Nephron (organoid): ENCODE results near the gene STMND1.

ENCODE experiments used
- H3K27ac Mint-ChIP-seq, 3 experiments: 2 replicates each; pipeline ENCODE4 v1.8.0; 2020; ENCODE audit warnings: mixed read lengths in 3 of 3, mild to moderate bottlenecking in 2 of 3, moderate library complexity in 1 of 3
- H3K27me3 Mint-ChIP-seq: 2 replicates; pipeline ENCODE4 v1.8.0; 2021; ENCODE audit warnings: low read depth, mild to moderate bottlenecking, moderate library complexity, mixed read lengths
- H3K36me3 Mint-ChIP-seq: 2 replicates; pipeline ENCODE4 v1.8.0; 2020; ENCODE audit warnings: low read depth, mixed read lengths
- H3K4me1 Mint-ChIP-seq: 2 replicates; pipeline ENCODE4 v1.8.0; 2020; ENCODE audit warnings: mixed read lengths
- H3K4me3 Mint-ChIP-seq, 3 experiments: 2 replicates each; pipeline ENCODE4 v1.8.0; 2020; ENCODE audit warnings: mild to moderate bottlenecking in 3 of 3, mixed read lengths in 3 of 3, moderate library complexity in 2 of 3
- H3K9me3 Mint-ChIP-seq: 2 replicates; pipeline ENCODE4 v1.8.0; 2020; ENCODE audit warnings: mixed read lengths
- CTCF ChIP-seq, 3 experiments: fragments of 200-600 bp; sonication (generic); IDR thresholded peaks; one replicate each; pipeline ENCODE4 v1.5.0; 2021; ENCODE audit warnings: antibody characterized with exemption in 3 of 3; ENCODE audit not compliant: unreplicated experiment in 3 of 3

STMND1 gene

GRCh38 chr6:17101422-17102257 lies at the start of gene STMND1:
TSS of gene STMND1 (plus strand) at chr6:17102050. CDS start at chr6:17102258, 208 bp downstream.
- no peaks in the 10 kb centered on the region for H3K36me3 Mint-ChIP-seq
- no peak within 1 kb of the TSS for H3K27ac Mint-ChIP-seq
- peaks cover 69% of the 10 kb centered on the region for H3K27me3 Mint-ChIP-seq
- peaks cover 3% of the 10 kb centered on the region for H3K9me3 Mint-ChIP-seq
- no peak for TF ChIP-seq CTCF (IDR thresholded peaks at IDR 0.05; ENCODE audit: unreplicated experiment in 3 of 3)
- peak within 1 kb of the TSS; percentile 81 to 88 (median 84) for H3K4me3 Mint-ChIP-seq
- H3K4me1 Mint-ChIP-seq: peaks cover 14% of the 10 kb centered on the region

- TF ChIP-seq CTCF (IDR thresholded peaks at IDR 0.05; ENCODE audit: unreplicated experiment in 3 of 3): no peak
- H3K36me3 Mint-ChIP-seq: no peaks in the 10 kb centered on the region
- H3K9me3 Mint-ChIP-seq: peaks cover 4% of the 10 kb centered on the region
- H3K4me1 Mint-ChIP-seq: no peaks in the 10 kb centered on the region
- no peak overlapping the region for H3K4me3 Mint-ChIP-seq
- H3K27me3 Mint-ChIP-seq: no peaks in the 10 kb centered on the region
- no peak overlapping the region for H3K27ac Mint-ChIP-seq
These were observed 47.2 kb upstream of the STMND1 start for GRCh38 chr6:17054647-17055046.

- H3K27ac Mint-ChIP-seq: no peak overlapping the region
- H3K4me1 Mint-ChIP-seq: no peaks in the 10 kb centered on the region
- no peaks in the 10 kb centered on the region for H3K36me3 Mint-ChIP-seq
- no peak overlapping the region for H3K4me3 Mint-ChIP-seq
- peaks cover 4% of the 10 kb centered on the region for H3K9me3 Mint-ChIP-seq
- no peak for TF ChIP-seq CTCF (IDR thresholded peaks at IDR 0.05; ENCODE audit: unreplicated experiment in 3 of 3)
- no peaks in the 10 kb centered on the region for H3K27me3 Mint-ChIP-seq
These were observed 44.5 kb upstream of the STMND1 start for GRCh38 chr6:17057322-17057721.

- H3K27me3 Mint-ChIP-seq: no peaks in the 10 kb centered on the region
- H3K4me1 Mint-ChIP-seq: no peaks in the 10 kb centered on the region
- H3K9me3 Mint-ChIP-seq: peaks cover 4% of the 10 kb centered on the region
- H3K27ac Mint-ChIP-seq: no peak overlapping the region
- TF ChIP-seq CTCF (IDR thresholded peaks at IDR 0.05; ENCODE audit: unreplicated experiment in 3 of 3): no peak
- no peaks in the 10 kb centered on the region for H3K36me3 Mint-ChIP-seq
- H3K4me3 Mint-ChIP-seq: no peak overlapping the region
These were observed 43.3 kb upstream of the STMND1 start for GRCh38 chr6:17058550-17058949.

- TF ChIP-seq CTCF (IDR thresholded peaks at IDR 0.05; ENCODE audit: unreplicated experiment in 3 of 3): no peak
- H3K27ac Mint-ChIP-seq: no peak overlapping the region
- no peaks in the 10 kb centered on the region for H3K36me3 Mint-ChIP-seq
- no peaks in the 10 kb centered on the region for H3K27me3 Mint-ChIP-seq
- H3K4me3 Mint-ChIP-seq: no peak overlapping the region
- no peaks in the 10 kb centered on the region for H3K4me1 Mint-ChIP-seq
- peaks cover 4% of the 10 kb centered on the region for H3K9me3 Mint-ChIP-seq
These were observed 42.8 kb upstream of the STMND1 start for GRCh38 chr6:17059022-17059421.

GRCh38 chr6:17059850-17060249 lies 42.0 kb upstream of the STMND1 start:
- no peaks in the 10 kb centered on the region for H3K27me3 Mint-ChIP-seq
- H3K36me3 Mint-ChIP-seq: no peaks in the 10 kb centered on the region
- H3K27ac Mint-ChIP-seq: no peak overlapping the region

More at GRCh38 chr6:17059850-17060249, 42.0 kb upstream of the STMND1 start:
- Mint-ChIP-seq H3K9me3 (peaks cover 4% of the 10 kb centered on the region), H3K4me1 (no peaks in the 10 kb centered on the region), H3K4me3 (no peak overlapping the region)
- no peak for TF ChIP-seq CTCF (IDR thresholded peaks at IDR 0.05; ENCODE audit: unreplicated experiment in 3 of 3)
